IMR-90 (cell line): Measurements from ENCODE around the gene COA4. TPM values are rescaled to one million over a fixed set of nuclear protein-coding genes. Genes with fewer than 3 reads are reported as not detected.

ENCODE experiments used
- ATAC-seq: fragments of 200-7000 bp; cut with Tn5 transposase; 2 replicates; pipeline ENCODE4 v1.9.1; 2020; ENCODE audit warnings: low read depth, mild to moderate bottlenecking, moderate library complexity
- BruUV-seq: library from RNA; stranded (reverse); fragments of 400-500 nt; replicated peaks from 2 replicates; lab custom pipeline; 2021; lab: Mats Ljungman, UMichigan
- CTCF ChIA-PET: fragments of 300-600 bp; formaldehyde crosslinking; extraction: SDS; loops from one replicate; lab custom pipeline; 2021; ENCODE audit warnings: antibody characterized with exemption; lab: Yijun Ruan, JAX
- POLR2A ChIA-PET: fragments of 300-600 bp; sonication (Branson Sonifier 250); formaldehyde crosslinking; loops from one replicate; lab custom pipeline; 2022; ENCODE audit warnings: antibody characterized with exemption; ENCODE audit not compliant: unreplicated experiment; lab: Charles Lee
- DNase-seq: peaks from one replicate; pipeline ENCODE4 v3.0.0; 2013
- H2AFZ ChIP-seq: replicated peaks from 2 replicates; pipeline ENCODE3; 2013; ENCODE audit warnings: low read length, mild to moderate bottlenecking; ENCODE audit not compliant: poor library complexity
- H2AK5ac ChIP-seq: 2 replicates; pipeline ENCODE4 v1.6.1; 2013; ENCODE audit warnings: low read depth, low read length, inconsistent platforms
- H2AK9ac ChIP-seq: replicated peaks from 2 replicates; pipeline ENCODE3; 2013; ENCODE audit warnings: mild to moderate bottlenecking, low read depth, low read length, moderate library complexity; ENCODE audit not compliant: poor library complexity
- H2BK120ac ChIP-seq: 2 replicates; pipeline ENCODE4 v1.6.1; 2013; ENCODE audit warnings: low read depth, low read length, inconsistent platforms
- H2BK15ac ChIP-seq: 3 replicates; pipeline ENCODE4 v1.6.1; 2013; ENCODE audit warnings: low read depth, low read length, inconsistent platforms
- H2BK20ac ChIP-seq: 2 replicates; pipeline ENCODE4 v1.6.1; 2013; ENCODE audit warnings: low read depth, mild to moderate bottlenecking, inconsistent platforms, low read length, moderate library complexity
- H2BK5ac ChIP-seq: 2 replicates; pipeline ENCODE4 v1.6.1; 2013; ENCODE audit warnings: mild to moderate bottlenecking, low read depth, low read length, inconsistent platforms; ENCODE audit not compliant: poor library complexity, severe bottlenecking
- H3K14ac ChIP-seq: replicated peaks from 2 replicates; pipeline ENCODE4 v1.6.1; 2013; ENCODE audit warnings: low read depth, low read length, inconsistent platforms
- H3K18ac ChIP-seq: 2 replicates; pipeline ENCODE4 v1.6.1; 2013; ENCODE audit warnings: low read depth, low read length, control low read depth
- H3K23ac ChIP-seq: 2 replicates; pipeline ENCODE4 v1.6.1; 2013; ENCODE audit warnings: low read depth, low read length, inconsistent platforms
- H3K27ac ChIP-seq: 2 replicates; pipeline ENCODE4 v1.5.1; 2013; ENCODE audit warnings: mild to moderate bottlenecking, control low read depth, low read length; ENCODE audit not compliant: insufficient read depth
- H3K27me3 ChIP-seq: 2 replicates; pipeline ENCODE4 v1.6.1; 2013; ENCODE audit warnings: low read length; ENCODE audit not compliant: control insufficient read depth, insufficient read depth
- H3K36me3 ChIP-seq: 2 replicates; pipeline ENCODE4 v1.6.1; 2013; ENCODE audit warnings: low read length, mixed read lengths; ENCODE audit not compliant: control insufficient read depth, insufficient read depth
- H3K4ac ChIP-seq: 2 replicates; pipeline ENCODE4 v1.6.1; 2013; ENCODE audit warnings: low read depth, low read length, inconsistent platforms
- H3K4me1 ChIP-seq: 2 replicates; pipeline ENCODE4 v1.6.1; 2013; ENCODE audit warnings: low read length, mixed read lengths; ENCODE audit not compliant: control insufficient read depth, insufficient read depth
- H3K4me2 ChIP-seq: 2 replicates; pipeline ENCODE4 v1.6.1; 2013; ENCODE audit warnings: low read depth, mild to moderate bottlenecking, control low read depth, low read length, moderate library complexity
- H3K4me3 ChIP-seq: 2 replicates; pipeline ENCODE4 v1.5.1; 2013; ENCODE audit warnings: low read depth, mild to moderate bottlenecking, control low read depth, low read length, moderate library complexity; ENCODE audit not compliant: insufficient read depth
- H3K56ac ChIP-seq: 2 replicates; pipeline ENCODE4 v1.6.1; 2013; ENCODE audit warnings: low read length, inconsistent platforms; ENCODE audit not compliant: insufficient read depth; ENCODE audit errors: extremely low read depth
- H3K79me1 ChIP-seq, 2 experiments: 2 replicates each; pipeline ENCODE4 v1.6.1; 2013; ENCODE audit warnings: low read length in 2 of 2, inconsistent platforms in 1 of 2, low read depth in 1 of 2
- H3K9ac ChIP-seq: 2 replicates; pipeline ENCODE4 v1.6.1; 2013; ENCODE audit warnings: low read depth, low read length, control low read depth
- H3K9me1 ChIP-seq: 2 replicates; pipeline ENCODE4 v1.6.1; 2013; ENCODE audit warnings: low read length, inconsistent platforms; ENCODE audit not compliant: insufficient read depth
- H3K9me3 ChIP-seq: 2 replicates; pipeline ENCODE4 v1.6.1; 2013; ENCODE audit warnings: low read length; ENCODE audit not compliant: control insufficient read depth, insufficient read depth
- H4K20me1 ChIP-seq: 2 replicates; pipeline ENCODE4 v1.6.1; 2013; ENCODE audit warnings: low read length, inconsistent platforms; ENCODE audit not compliant: insufficient read depth
- H4K5ac ChIP-seq: 2 replicates; pipeline ENCODE4 v1.6.1; 2013; ENCODE audit warnings: mild to moderate bottlenecking, low read depth, low read length, control low read depth
- H4K8ac ChIP-seq, 2 experiments: 2 replicates each; pipeline ENCODE4 v1.6.1; 2013; ENCODE audit warnings: low read depth in 2 of 2, low read length in 2 of 2, control low read depth in 1 of 2, inconsistent platforms in 1 of 2
- H4K91ac ChIP-seq: 2 replicates; pipeline ENCODE4 v1.6.1; 2013; ENCODE audit warnings: low read depth, low read length, inconsistent platforms; ENCODE audit not compliant: insufficient read depth
- BHLHE40 ChIP-seq: fragments of 150-350 bp; IDR thresholded peaks from 2 replicates; pipeline ENCODE4 v1.6.1; 2016; ENCODE audit warnings: mild to moderate bottlenecking, low read depth, low read length
- CEBPB ChIP-seq: IDR thresholded peaks from 2 replicates; pipeline ENCODE4 v1.6.1; 2012; ENCODE audit warnings: low read depth, low read length, improper control_type of control experiment
- CHD1 ChIP-seq: IDR thresholded peaks from 2 replicates; pipeline ENCODE4 v1.6.1; 2012; ENCODE audit warnings: low read depth, low read length, improper control_type of control experiment
- FOS ChIP-seq: fragments of 150-350 bp; IDR thresholded peaks from 2 replicates; pipeline ENCODE4 v1.6.1; 2016; ENCODE audit warnings: low read depth, low read length
- MAFK ChIP-seq: IDR thresholded peaks from 2 replicates; pipeline ENCODE4 v1.6.1; 2012; ENCODE audit warnings: low read depth, low read length, improper control_type of control experiment
- MAZ ChIP-seq: IDR thresholded peaks from 2 replicates; pipeline ENCODE4 v1.6.1; 2012; ENCODE audit warnings: low read depth, mild to moderate bottlenecking, low read length, improper control_type of control experiment, moderate library complexity, borderline replicate concordance
- MXI1 ChIP-seq: IDR thresholded peaks from 2 replicates; pipeline ENCODE4 v1.6.1; 2012; ENCODE audit warnings: low read depth, mild to moderate bottlenecking, low read length, moderate library complexity, borderline replicate concordance
- NFE2L2 ChIP-seq: fragments of 150-350 bp; IDR thresholded peaks from 2 replicates; pipeline ENCODE4 v1.6.1; 2016; ENCODE audit warnings: low read depth, mild to moderate bottlenecking, low read length
- POLR2A ChIP-seq: IDR thresholded peaks from 2 replicates; pipeline ENCODE4 v1.6.1; 2012; ENCODE audit warnings: mild to moderate bottlenecking, low read depth, low read length
- RAD21 ChIP-seq: IDR thresholded peaks from 2 replicates; pipeline ENCODE4 v1.6.1; 2012; ENCODE audit warnings: low read length, improper control_type of control experiment
- RCOR1 ChIP-seq: IDR thresholded peaks from 2 replicates; pipeline ENCODE4 v1.6.1; 2012; ENCODE audit warnings: mild to moderate bottlenecking, low read length, improper control_type of control experiment; ENCODE audit not compliant: insufficient replicate concordance
- RFX5 ChIP-seq: IDR thresholded peaks from 2 replicates; pipeline ENCODE4 v1.8.0; 2012; ENCODE audit warnings: low read depth, mild to moderate bottlenecking, low read length, moderate library complexity
- SMC3 ChIP-seq: fragments of 150-350 bp; IDR thresholded peaks from 2 replicates; pipeline ENCODE4 v1.6.1; 2016; ENCODE audit warnings: low read depth, mild to moderate bottlenecking, antibody characterized with exemption, low read length, moderate library complexity
- WGBS, 2 experiments: methylation state at CpG; one replicate each; pipeline versions ENCODE4 v1.1.5 to v1.1.7; 2013; ENCODE audit warnings: missing lambda C conversion rate in 2 of 2; ENCODE audit not compliant: insufficient read length in 1 of 2; ENCODE audit errors: extremely low coverage in 2 of 2; 5-methylcytosine and 5-hydroxymethylcytosine counted together
- dilution Hi-C: fragments of 300-500 bp; cut with HindIII; formaldehyde crosslinking; loops from one replicate; pipeline ENCODE4 v1.14.3; 2018; ENCODE audit warnings: low sequenced_read_pairs; ENCODE audit not compliant: unreplicated experiment
- in situ Hi-C: fragments of 300-500 bp; cut with MboI; formaldehyde crosslinking; loops from 3 replicates; pipeline ENCODE4 v1.14.3; 2019; ENCODE audit warnings: low sequenced_read_pairs, inconsistent platforms, mixed read lengths
- intact Hi-C: fragments of 100-400 bp; cut with micrococcal nuclease; formaldehyde crosslinking; loops from 2 replicates; pipeline ENCODE4 v1.10.0; 2022
- polyA plus RNA-seq, 3 experiments: library from polyadenylated mRNA; depleted of rRNA; stranded (reverse); fragments of >200 nt; gene quantifications; 2 replicates each; pipeline ENCODE4 v1.2.3, GENCODE V29; 2012; ENCODE audit warnings: low replicate concordance in 1 of 3
- total RNA-seq: library from RNA; depleted of rRNA; stranded (reverse); fragments of >200 nt; gene quantifications from 2 replicates; pipeline ENCODE4 v1.2.3, GENCODE V29; 2012
- TF ChIP-seq, protein P1 (sequence below): conservative IDR thresholded peaks from 2 replicates; pipeline ENCODE4 v1.5.1; 2012; ENCODE audit warnings: mild to moderate bottlenecking, low read depth, low read length, improper control_type of control experiment
- TF ChIP-seq, protein P2 (sequence below): fragments of 150-350 bp; IDR thresholded peaks from 2 replicates; pipeline ENCODE4 v1.6.1; 2016; ENCODE audit warnings: low read depth, mild to moderate bottlenecking, low read length, moderate library complexity, borderline replicate concordance
- TF ChIP-seq, protein P3 (sequence below): fragments of 150-350 bp; IDR thresholded peaks from 2 replicates; pipeline ENCODE4 v1.6.1; 2017; ENCODE audit warnings: mild to moderate bottlenecking, antibody characterized with exemption, low read length, low read depth

The COA4 gene
- total and polyA plus RNA-seq, 2 of the 4 experiments (the other 2 are of a cell fraction) = 78.0 to 97.4 TPM

DNA sequence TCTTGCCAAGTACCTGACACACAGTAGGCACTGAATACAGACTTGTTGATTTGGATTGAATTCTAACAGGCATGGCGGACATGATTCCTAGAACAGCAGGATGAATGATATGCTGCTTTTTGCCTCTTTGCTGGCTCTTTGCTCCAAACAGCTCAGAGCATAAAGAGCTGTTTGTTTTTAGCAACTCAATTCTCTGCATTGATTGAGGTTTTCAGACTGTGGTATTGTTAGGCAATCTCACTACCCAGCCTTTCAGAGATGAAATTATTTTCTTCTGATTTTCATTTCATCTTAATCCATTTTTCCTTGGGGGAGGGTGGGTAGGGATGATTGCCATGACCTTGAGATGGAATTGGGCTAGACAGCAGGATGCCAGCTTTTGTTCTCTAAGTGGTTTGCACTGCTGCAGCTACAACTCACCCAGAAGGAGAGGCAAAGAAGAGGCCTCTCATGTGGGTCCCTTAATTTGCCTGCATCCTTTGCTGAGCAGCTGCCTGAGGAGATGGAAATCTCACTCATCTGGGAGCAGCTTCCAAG is 20.5 kb downstream of the COA4 start:
- Histone ChIP-seq H2BK5ac (no peak overlapping the region), H3K4me2 (no peak overlapping the region), H3K27me3 (no peaks in the 10 kb centered on the region), H3K56ac (no peak overlapping the region), H3K9ac (no peak overlapping the region), H4K91ac (no peak overlapping the region), H3K27ac (no peak overlapping the region), H3K4me3 (no peak overlapping the region), H2BK20ac (no peak overlapping the region), H3K4ac (no peak overlapping the region), H3K36me3 (0 out of 2 replicates have a peak, but pooled peaks cover 1% of the 10 kb centered on the region), H3K18ac (no peak overlapping the region), H2AK9ac (no peak overlapping the region), H3K4me1 (no peaks in the 10 kb centered on the region), H3K9me3 (no peaks in the 10 kb centered on the region), H2AK5ac (no peak overlapping the region), H4K5ac (no peak overlapping the region), H2AFZ (no peak overlapping the region), H3K9me1 (no peaks in the 10 kb centered on the region), H3K23ac (no peak overlapping the region), H3K14ac (no peak overlapping the region), H3K79me1 (no peaks in the 10 kb centered on the region; a peak in 1 of 4 replicates), H2BK120ac (no peak overlapping the region), H4K20me1 (no peaks in the 10 kb centered on the region), H4K8ac (no peak overlapping the region), H2BK15ac (no peak overlapping the region)
- intact Hi-C loops (no loop called here), dilution Hi-C loops (no loop called here), in situ Hi-C loops (no loop called here)
- ChIA-PET POLR2A (no interaction called here), CTCF (interaction anchor here (0.5 to 0.7 kb wide), 2 partner anchors 9 to 69 kb away, joined by 3 read pairs; partner anchors contain the start of gene MRPL48)
- BruUV-seq = no TSS peak
- ATAC-seq (no peak), DNase-seq (no peak)
- WGBS, 2 experiments = no CpG with 5 or more reads among the region's 1 CpG
- no peak for TF ChIP-seq CEBPB
- no peak for TF ChIP-seq POLR2A
- no peak for TF ChIP-seq MAFK
- TF ChIP-seq, protein P1, sequence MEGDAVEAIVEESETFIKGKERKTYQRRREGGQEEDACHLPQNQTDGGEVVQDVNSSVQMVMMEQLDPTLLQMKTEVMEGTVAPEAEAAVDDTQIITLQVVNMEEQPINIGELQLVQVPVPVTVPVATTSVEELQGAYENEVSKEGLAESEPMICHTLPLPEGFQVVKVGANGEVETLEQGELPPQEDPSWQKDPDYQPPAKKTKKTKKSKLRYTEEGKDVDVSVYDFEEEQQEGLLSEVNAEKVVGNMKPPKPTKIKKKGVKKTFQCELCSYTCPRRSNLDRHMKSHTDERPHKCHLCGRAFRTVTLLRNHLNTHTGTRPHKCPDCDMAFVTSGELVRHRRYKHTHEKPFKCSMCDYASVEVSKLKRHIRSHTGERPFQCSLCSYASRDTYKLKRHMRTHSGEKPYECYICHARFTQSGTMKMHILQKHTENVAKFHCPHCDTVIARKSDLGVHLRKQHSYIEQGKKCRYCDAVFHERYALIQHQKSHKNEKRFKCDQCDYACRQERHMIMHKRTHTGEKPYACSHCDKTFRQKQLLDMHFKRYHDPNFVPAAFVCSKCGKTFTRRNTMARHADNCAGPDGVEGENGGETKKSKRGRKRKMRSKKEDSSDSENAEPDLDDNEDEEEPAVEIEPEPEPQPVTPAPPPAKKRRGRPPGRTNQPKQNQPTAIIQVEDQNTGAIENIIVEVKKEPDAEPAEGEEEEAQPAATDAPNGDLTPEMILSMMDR = no peak
- TF ChIP-seq BHLHE40 = no peak
- TF ChIP-seq RCOR1 = no peak
- TF ChIP-seq, protein P2, sequence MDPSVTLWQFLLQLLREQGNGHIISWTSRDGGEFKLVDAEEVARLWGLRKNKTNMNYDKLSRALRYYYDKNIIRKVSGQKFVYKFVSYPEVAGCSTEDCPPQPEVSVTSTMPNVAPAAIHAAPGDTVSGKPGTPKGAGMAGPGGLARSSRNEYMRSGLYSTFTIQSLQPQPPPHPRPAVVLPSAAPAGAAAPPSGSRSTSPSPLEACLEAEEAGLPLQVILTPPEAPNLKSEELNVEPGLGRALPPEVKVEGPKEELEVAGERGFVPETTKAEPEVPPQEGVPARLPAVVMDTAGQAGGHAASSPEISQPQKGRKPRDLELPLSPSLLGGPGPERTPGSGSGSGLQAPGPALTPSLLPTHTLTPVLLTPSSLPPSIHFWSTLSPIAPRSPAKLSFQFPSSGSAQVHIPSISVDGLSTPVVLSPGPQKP = no peak
- TF ChIP-seq MAZ = no peak
- no peak for TF ChIP-seq RAD21
- TF ChIP-seq RFX5 = no peak
- no peak for TF ChIP-seq FOS
- TF ChIP-seq, protein P3, sequence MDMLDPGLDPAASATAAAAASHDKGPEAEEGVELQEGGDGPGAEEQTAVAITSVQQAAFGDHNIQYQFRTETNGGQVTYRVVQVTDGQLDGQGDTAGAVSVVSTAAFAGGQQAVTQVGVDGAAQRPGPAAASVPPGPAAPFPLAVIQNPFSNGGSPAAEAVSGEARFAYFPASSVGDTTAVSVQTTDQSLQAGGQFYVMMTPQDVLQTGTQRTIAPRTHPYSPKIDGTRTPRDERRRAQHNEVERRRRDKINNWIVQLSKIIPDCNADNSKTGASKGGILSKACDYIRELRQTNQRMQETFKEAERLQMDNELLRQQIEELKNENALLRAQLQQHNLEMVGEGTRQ = no peak
- TF ChIP-seq NFE2L2 = no peak
- no peak for TF ChIP-seq CHD1
- no peak for TF ChIP-seq MXI1
- TF ChIP-seq SMC3 = no peak
